T47D (cell line): ENCODE data around the gene SF3B6.
A peak's percentile ranks its signal among the peaks of the same experiment; 100 is the strongest.

Source experiments
- DNase-seq, 2 experiments: peaks; one replicate each; pipeline versions ENCODE4 v3.0.0 to v3.0.0-alpha.2; 2011 to 2012; ENCODE audit warnings: low read depth in 1 of 2, low spot score in 1 of 2
- JUND ChIP-seq: IDR thresholded peaks from 2 replicates; pipeline ENCODE4 v1.6.1; 2012; ENCODE audit warnings: low read depth
- in situ Hi-C: cut with HindIII; loops from 2 replicates; pipeline ENCODE4 v1.10.0; 2016; ENCODE audit warnings: low sequenced_read_pairs, low pct_unique_long_range_greater_than_20kb

Gene SF3B6

DNA sequence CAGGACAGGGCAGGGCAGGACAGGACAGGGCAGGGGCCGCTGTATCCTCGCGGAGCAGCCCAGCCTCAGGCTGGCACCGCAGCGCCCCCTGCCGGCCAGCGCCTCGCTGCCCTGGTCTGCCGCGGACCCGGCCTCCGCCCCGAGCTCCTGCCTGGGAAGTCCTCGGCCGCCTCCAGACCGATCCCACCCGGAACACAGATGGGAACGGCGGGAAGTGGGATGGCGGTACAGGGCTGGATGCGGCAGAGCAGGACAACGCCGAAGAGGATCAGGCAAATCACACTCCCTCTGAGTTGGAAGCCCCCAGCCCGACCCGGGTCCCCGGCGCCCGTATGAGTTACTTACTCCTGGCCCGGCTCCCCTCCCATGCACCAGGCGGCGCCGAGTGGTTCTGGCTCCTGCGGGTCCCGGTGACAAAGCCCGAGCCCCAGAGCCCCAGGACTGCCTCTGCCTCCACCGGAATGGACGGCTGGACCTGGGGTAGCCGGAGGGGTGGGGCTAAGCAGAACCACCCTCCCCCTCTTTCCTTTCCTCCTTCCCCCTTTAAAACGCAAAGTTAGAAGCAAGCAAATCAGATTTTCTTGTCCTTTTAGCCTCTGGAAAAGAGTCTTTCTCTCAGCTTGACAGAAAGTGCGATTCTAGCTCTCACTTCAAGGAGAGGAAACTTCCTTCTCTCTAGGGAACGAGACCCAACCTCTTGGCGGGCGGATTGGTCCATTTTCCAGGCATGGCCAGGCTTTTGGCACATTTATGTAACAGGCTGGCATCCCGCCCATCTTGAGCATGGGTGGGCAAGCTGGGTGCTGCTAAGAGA lies 8.5 kb upstream of the SF3B6 start, which contains the start of gene TP53I3:
TSS of gene TP53I3 (minus strand) at position 449 of the 814 bp plus-strand sequence. CDS start 508 bp downstream, outside the sequence.
- no peak for TF ChIP-seq JUND
- peak; percentile 61 to 89 for DNase-seq
- in situ Hi-C loops = no loop called here

DNA sequence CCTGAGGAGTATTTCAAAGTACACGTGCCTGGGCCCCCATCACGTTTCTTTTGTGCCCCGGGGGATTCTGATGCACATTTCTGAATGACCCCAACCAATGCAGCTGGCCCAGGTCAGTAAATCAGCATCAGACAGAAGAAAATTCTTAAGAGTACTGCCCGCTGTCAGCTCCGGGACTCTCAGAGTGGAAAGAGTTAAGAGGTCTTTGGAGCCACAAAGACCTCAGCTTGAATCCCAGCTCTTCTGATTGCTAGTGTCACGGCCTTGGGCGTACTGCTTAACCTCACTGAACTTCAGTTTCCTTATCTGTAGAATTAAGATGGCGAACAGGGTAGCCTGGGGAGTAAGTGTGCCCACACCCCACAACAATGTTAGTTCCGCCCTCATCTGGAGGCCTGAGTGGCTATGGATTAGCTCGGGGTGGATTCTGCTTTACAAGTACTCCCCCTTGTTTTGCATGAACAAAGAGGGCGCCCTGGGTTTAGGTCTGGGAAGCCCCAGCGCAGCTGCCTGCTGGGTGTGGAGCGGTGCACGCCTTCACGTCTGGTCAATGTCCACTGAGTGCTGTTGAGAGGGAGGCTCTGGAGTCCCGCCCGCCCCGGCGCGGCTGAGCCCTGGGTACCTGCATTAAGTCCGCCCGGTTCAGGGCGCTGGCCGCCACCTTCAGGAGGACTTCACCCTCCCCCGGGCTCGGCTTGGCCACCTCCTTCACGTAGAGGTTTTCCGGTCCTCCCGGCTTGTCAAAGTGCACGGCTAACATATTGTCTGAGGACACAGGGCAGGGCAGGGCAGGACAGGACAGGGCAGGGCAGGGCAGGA lies 7.7 kb upstream of the SF3B6 start:
- peak; percentile 35 to 87 for DNase-seq
- TF ChIP-seq JUND = no peak
- in situ Hi-C loops = no loop called here

DNA sequence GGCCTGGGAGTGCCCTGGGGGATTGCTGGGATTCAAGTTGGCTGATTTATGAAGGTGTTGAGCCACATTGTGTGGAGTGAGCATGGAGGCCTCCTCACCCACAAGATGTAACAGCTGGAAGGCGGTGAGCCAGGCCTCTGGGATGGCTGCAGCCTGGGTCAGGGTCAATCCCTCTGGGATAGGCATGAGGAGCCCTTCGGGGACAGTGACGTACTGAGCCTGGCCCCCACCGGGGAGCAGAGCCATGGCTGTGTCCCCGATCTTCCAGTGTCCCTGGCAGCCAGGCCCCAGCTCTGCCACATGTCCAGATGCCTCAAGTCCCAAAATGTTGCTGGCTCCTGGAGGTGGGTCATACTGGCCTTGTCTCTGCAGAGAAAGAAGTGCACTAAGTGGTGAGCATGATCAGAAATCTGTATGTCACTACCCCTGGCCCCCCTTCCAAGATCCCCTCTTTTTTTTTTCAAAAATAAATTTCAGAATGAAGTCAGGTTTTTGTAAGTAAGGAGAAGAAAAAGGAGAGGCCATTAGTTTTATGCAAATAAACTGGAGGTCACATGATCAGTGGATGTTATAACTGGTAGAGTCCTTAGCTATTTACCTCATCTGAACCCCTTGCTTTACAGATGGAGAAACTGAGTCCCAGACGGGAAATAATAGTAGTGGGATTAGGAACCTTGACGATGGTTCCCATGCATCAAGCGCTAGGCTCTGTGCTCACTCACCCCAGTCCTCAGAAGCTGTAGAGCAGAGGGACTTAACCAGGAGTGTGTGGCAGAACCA lies 6.9 kb upstream of the SF3B6 start:
- TF ChIP-seq JUND = no peak
- in situ Hi-C loops = no loop called here
- DNase-seq = no peak

DNA sequence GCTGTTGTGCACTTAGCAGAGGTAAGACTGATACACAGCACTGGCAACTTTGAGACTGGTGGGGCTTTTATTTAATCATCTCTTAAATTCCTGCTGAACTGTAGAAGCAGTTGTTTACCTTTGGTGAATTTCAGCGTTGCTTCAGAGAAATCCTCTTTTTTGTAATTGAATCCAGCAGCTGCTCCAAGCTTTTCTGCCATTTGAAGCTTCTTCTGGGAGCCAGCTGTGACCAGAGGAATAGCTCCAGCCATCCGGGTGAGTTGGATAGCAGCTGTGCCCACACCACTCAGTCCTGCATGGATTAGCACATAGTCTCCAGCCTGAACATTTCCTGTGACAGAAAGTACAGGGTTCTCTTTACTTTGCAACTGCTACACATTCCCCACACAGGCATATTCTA lies 4.6 kb upstream of the SF3B6 start:
- in situ Hi-C loops = no loop called here
- TF ChIP-seq JUND = no peak
- DNase-seq = no peak

DNA sequence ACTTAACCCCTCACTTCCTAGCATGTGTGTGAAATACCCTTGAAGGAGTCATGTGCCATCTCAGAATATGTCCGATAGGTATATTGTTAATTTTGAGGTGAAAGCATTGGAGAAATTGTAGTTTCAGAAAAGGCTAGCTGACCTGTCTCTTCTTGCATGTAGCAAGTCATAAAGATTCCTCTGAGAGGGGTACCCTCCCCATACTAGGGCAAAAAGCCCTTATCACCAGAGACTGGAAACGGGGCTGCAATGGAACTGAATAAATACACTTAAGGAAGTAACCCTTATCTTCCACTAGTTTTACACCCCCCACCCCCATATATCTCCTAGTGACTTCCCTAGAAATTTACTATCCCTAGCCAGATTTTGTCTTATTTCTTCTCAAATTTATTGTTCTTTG lies 1.8 kb upstream of the SF3B6 start:
- no peak for DNase-seq
- TF ChIP-seq JUND = no peak
- in situ Hi-C loops = no loop called here

DNA sequence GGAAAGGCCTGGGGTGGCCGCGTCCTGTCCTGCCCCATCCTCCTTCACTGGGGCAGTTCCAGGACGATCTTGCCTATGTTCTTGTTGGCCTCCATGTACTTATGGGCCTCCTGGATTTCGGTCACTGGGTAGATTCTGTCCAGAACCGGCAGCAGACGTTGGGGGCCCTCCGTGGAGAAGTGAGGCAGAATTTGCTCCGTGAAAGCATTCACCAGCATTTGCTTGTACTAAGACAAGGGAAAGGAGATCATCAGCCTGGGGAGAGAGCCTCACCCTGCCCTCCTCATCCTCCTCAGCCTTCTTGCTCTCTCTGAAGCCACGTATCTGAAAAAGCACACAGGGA lies 1.4 kb upstream of the SF3B6 start:
- no peak for DNase-seq
- in situ Hi-C loops = no loop called here
- no peak for TF ChIP-seq JUND

DNA sequence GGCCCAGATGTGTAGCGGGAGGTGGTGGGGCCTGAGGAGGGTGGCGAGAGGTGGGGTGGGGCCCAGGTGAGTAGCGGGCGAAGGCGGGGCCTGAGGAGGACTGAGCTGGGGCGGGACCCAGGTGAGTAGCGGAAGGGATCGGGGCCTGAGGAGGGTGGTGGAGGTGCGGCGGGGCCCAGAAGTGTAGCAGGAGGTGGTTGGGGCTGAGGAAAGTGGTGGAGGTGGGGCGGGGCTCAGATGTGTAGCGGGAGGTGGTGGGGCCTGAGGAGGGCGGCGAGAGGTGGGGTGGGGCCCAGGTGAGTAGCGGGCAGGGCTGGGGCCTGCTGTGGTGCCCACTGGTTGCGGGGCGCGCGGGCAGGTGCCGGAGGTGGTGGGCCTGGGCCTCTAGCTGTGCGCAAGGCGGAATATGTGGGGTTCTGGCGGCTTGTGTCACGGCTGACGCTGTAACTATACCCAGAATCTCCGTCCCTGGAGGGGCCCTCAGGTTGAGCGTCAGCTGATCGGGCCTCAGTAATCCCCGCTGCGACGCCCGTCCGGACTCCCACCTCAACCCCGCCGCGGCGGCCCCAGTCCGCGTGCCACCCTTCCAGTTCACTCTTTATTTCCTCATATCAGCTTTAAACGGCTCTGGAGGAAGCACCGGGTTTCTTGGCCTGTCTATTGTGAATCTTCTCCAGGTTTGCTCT lies 866 bp upstream of the SF3B6 start:
- peak; percentile 36 to 46 for DNase-seq
- peak; percentile 61; the same call in 1 of the 2 replicates for TF ChIP-seq JUND
- in situ Hi-C loops = no loop called here

DNA sequence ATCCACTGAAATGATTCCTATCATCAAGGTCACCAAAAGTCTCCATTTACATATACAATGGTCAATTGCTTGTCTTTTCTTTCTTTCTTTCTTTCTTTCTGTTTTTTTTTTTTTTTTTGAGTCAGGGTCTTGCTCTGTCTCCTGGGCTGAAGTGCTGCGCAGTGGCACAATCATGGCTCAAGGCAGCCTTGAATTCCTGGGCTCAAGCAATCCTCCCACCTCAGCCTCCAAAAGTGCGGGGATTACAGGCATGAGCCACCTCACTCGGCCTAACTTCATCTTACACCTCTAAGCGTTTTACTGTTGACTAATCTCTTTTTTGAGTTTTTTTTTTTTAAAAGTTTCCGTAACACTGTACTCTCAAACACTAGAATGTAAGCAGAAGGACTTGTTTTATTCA lies 867 bp downstream of the SF3B6 start:
- no peak for TF ChIP-seq JUND
- in situ Hi-C loops = no loop called here
- no peak for DNase-seq

DNA sequence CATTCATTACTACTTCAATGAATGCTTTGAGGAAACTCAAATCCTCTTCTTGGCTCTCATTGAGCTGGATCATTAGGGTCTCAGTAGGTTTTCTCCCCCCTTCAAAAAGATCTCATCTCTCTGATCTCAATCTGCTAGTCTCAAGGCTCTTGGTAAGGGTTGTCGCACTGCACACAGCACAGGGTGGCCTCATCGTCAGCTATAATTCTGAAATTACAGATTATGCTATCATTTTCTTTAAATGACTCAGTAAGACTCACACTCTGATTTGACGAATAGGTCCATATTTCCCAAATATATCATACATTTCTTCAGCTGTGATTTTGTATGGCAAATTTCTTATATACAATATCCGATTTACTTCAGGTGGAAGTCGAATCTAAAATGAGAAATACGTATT lies 2.3 kb downstream of the SF3B6 start:
- no peak for TF ChIP-seq JUND
- no peak for DNase-seq
- in situ Hi-C loops = no loop called here

DNA sequence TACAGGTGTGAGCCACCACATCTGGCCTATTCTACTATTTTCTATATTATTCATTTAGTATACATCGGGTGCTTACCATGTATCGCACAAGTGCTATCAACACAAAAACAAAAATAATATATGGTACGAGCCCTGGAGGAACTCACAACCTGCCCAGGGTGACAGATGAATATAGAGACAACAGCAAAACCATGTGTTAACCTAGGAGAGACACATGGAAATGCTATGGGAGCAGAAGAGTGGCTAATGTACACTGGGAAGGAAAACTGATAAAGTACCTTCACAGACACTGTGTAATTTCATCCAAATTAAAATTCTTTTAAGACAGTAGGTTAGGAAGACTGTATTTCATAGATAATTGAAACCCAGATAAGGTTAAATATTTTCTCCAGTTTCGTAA lies 3.9 kb downstream of the SF3B6 start:
- no peak for TF ChIP-seq JUND
- in situ Hi-C loops = no loop called here
- DNase-seq = no peak

DNA sequence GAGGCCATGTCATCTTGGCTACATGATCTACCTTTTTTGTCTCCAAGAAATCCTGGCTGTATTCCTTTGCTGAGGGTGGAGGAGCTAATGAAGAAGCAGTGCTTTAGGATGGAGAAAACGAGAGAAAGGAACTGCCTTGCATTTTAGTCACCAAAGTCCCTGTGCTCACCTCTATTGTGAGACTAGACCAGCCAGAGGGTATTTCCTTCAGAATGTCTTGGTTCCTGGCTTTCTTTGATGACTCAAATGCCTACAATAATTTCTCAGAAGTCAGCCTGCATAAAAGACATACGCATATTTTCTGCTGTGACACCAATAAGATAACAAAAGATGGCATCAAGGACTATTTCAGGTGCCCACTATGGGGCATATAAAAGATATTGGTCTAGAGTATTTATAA lies 10.8 kb downstream of the SF3B6 start:
- no peak for DNase-seq
- in situ Hi-C loops = no loop called here
- TF ChIP-seq JUND = no peak

DNA sequence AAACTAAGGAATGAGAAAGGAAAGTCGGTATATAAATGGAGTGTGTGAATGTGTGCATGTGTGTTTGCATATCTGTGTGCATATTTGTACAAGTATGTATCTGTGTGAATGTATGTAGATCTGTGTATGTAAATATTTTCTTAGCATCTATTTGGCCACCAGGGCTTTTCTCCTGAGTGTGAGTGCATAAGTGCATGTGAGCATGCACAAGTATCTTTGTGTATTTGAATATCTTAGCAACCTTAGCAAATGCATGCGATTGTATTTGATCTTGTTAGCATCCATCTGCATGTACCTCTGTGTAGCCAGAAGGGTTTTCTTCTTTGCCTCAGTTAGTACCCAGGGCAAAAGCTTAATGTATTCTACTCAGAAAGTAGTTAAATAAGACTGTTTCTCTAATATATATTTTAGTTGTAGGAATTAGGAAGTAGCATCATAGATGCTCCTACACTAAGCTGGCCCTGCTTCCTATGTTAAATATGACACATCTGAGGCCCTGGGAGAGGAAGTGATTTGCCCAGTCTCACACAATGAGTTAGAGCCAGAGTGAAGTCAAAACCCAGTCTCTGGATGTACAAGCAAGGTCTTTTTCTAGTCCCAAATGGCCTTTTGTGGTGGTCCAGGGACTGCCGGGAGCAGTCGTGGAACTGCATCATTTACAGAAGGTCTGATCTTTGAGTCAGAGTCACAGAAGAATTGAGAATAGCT lies 17.4 kb downstream of the SF3B6 start:
- TF ChIP-seq JUND = no peak
- in situ Hi-C loops = no loop called here
- DNase-seq = no peak
